NCI-H2107 treated with DMSO at 0.1 percent for 48 hours (cell line): ENCODE results near the gene GLDC.

Experiments
- DNase-seq: peaks from one replicate; lab custom pipeline; 2025; ENCODE audit not compliant: unreplicated experiment; lab: John Stamatoyannopoulos, UW

GLDC gene

DNA sequence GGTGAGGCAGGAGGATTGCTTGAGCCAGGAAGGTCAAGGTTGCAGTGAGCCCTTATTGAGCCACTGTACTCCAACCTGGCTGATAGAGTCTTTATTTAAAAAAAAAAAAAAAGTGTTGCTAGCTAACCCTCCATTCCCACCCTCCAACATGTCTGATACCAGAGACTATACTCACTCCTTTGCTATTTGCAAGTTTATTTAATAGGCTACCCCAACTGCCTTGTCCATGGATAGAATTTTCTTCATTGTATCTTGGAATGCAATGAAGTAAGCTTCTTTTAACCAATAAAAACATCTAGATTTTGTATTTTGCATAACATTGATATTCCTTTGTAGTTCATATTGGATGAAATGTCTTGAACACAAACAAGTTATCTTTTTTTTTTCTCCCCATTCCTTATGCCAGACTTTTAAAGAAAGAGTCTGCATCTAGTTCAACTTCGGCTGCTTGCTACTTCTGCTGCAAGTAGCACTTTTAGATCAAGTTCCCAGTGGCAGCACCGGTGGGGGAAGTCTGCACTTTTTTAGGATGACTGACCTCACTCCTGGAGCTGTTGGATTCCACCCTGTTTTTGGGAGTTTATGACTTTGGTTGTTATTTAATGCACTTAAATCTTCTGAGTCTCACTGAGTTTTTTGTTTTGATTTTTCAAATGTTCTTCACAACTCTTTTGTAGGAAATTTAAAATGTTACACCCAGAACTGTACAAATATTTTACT is 120.0 kb downstream of the GLDC start:
- DNase-seq, result no peak

DNA sequence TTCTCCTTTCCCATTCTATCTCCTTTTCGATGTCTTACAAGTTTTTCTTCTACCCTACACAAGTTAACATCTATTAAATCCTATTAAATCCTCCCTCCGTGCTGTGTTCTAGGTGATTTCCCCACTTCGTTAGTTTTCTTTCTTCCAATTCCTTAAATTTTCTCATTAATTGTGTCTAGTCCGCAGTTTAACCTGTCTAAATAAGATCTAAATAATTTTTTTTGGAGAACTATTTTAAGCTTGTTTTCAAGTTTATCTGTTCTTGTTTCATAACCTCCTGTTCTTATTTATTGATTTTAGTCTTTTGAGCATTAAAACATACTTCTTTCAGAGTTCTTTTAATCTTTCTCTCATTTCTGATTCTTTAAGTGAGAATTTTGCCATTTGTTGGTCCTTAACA is 123.3 kb downstream of the GLDC start:
- DNase-seq, result no peak

DNA sequence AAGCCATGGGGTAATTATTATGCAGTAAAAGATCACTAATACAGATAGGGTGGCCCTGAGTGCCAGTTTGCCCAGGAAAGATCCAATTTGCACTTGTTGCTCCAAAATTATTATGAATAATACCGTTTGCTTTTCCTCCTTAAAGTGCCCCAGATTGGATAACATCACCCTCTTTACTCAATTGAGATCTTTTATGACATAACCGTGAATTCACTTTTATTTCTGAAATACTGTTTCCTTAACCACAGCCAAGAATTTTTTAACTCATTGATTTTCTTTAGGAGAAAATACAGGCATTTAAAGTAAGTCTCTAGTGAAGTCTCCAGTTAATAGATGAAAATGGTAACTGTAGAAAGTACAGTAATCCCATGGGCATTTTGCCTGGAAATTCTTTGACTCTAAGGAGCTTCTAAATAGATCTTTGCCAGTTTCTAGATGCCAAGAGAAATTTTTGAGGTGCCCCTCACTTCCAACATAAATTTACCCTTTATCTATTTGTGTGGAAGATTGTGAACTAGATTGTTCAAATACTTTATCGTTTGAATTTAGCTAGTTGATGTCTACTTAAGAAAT is 133.4 kb downstream of the GLDC start:
- DNase-seq, result no peak

DNA sequence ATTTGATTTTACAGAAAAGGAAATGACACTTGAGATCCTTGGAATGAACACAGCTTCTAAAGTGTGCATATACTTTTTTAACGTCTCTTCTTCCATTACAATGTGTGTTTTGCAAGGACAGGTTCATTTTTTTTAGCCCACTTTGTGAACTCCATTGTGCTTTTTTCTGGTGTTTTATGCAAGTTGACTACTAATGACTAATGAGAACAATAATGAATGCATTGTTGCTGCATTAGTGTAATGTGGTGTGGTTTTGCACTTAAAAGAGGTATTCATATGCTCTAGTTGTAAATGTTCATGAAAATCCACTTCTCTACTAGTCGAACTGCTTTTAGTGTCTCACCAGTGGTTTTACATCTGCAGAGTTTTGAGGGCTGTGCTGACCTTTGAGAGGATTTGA is 139.0 kb downstream of the GLDC start:
- DNase-seq, result no peak

DNA sequence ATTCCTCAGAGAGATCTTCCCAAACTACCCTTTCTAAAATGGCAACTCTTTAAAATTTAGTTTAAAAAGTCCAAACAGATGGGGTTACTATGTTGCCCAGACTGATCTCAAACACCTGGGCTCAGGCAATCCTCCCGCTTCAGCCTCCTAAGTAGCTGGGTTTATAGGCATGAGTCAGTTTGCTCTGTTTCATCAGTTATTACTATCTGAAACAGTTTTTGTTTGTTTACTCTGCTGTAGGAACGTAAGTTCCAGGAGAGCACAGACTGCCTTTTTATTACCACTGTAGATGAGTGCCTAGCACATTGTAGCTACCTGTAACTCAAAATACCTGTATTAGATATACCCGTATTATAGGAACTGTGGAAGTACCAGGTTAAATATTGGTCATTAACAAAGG is 143.1 kb downstream of the GLDC start:
- DNase-seq, result no peak

DNA sequence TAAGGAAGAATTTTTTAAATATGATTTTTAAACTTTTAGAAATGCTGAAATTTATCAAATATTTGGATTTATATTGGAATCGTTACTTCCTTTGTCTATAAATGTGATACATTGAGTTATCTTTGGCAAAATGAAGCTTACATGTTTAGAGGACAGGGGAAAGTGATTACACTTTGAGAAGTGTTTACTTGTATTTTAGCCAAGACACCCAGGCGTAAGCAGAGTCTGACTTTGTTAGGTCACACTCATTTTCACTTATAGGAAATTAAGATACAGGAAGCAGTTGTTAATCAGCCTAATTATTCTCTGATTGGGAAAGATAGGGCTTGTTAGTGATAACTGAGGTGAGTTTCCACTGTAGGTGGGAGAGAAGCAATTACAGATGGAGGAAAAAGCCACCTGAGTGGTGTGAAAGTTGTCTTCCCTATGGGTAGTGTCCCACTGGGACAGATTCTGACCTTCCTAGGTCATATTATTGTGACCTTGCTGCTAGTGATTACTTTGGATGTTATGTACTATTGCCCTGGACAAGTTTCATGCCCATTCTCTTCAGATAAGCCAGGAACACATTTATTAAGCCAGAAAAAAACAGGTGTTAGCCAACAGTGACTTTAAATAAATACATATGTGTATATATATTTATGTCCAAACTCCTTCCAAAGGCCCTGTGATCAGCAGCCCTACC is 143.9 kb downstream of the GLDC start:
- no peak for DNase-seq

DNA sequence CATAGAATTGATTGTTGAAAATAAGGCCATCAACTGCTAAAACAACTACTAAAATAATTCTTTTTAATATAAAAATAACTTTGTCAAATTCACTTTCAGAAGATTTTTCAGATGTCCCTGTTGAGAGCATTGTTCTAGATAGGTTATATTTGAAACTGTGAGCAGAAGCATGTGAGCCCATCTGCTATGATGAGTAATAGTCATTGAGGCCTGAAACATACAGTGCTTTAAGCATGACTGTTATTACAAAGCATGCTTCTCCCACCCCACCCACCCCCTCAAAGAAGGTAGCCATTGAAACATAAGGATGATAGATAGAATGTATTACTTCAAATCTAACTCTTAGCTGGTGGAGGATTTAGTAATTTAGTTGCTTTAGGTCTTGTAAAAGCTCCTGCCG is 146.5 kb downstream of the GLDC start:
- DNase-seq, result no peak

DNA sequence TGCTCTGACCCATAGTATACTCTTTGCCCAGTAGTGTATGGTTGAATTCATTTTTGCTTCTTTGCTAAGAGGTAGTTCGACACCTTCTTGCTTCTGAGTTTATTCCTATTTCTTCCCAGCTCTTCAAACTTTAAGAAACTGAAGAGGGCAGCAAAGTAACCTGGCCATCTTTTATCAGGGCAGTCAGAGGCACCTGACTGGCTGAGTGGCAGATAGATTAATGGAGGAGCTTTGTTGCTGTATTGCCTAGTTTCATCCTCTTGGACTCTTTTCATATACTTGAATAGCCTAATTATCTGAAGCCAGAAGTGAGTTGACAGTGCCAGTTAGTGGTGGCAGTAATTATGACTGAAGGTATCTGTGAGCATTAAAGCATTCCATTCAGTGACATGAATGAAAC is 150.1 kb downstream of the GLDC start:
- DNase-seq, result no peak

DNA sequence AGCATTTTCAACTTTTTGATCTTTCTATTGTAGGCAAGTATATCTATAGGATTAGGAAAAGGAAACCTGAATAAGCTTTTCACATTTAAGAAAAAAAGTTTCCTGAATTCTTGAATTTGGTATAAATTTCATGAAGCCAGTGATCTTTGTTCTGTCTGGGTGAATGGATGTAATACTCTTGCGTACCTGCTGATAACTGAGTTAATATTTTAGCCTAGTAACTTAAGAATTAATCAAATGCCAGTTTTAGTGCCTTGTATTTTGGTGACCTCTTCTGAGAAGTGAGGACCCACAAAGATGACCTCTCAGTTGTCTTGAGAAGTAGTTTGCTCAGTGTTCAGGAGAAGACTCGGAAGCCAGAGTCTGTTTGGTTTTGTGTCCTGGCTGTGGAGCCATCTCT is 154.7 kb downstream of the GLDC start:
- no peak for DNase-seq

DNA sequence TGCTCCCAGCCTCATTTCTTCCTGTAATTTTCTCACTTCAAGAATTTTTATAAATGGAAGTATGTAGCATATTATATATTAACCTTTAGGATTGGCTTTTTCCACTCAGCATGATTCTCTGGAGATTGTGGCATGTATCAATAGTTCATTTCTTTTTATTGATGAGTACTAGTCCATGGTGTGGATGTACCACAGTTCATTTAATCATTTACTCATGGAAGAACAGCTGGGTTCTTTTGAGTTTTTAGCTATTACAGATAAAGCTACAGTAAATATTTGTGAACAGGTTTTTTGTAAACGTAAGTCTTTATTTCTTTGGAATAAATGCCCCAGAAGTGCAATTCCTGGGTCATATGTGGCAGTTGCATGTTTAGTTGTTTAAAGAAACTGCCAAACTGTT is 156.4 kb downstream of the GLDC start:
- no peak for DNase-seq

DNA sequence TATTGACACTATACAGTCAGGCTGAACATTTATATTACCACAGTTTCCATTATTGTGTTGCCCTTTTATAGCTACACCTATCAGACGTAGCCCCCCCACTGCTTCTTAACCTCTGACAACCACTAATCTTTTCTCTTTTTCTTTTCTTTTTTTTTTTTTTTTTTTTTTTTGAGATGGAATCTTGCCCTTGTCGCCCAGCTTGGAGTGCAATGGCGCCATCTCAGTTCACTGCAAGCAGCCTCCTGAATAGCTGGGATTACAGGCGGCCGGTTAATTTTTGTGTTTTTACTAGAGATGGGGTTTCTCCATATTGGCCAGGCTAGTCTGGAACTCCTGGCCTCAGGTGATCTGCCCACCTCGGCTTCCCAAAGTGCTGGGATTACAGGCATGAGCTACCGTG is 157.1 kb downstream of the GLDC start:
- DNase-seq, result no peak

DNA sequence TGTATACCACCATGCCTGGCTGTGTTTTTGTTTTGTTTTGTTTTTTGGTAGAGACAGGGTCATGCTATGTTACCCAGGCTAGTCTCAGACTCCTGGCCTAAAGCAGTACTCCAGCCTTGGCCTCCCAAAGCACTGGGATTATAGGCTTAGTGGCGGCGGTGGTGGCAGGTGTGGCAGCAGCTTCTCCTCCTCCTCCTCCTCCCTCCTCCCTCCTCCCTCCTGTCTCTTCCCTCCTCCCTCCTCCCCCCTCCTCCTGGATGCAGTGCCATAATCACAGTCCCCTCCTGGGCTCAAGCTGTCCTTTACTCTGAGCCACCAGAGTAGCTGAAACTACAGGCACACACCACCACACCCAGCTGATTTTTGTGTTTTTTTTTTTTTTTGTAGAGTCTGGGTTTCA is 161.3 kb downstream of the GLDC start:
- DNase-seq, result no peak
